ENCODE data around the gene NFIA. TPM values are rescaled to one million over a fixed set of nuclear protein-coding genes. Genes with fewer than 3 reads are reported as not detected.

NFIA gene
- total RNA-seq, 1 donor from 2014 or later = 66.6 TPM

DNA sequence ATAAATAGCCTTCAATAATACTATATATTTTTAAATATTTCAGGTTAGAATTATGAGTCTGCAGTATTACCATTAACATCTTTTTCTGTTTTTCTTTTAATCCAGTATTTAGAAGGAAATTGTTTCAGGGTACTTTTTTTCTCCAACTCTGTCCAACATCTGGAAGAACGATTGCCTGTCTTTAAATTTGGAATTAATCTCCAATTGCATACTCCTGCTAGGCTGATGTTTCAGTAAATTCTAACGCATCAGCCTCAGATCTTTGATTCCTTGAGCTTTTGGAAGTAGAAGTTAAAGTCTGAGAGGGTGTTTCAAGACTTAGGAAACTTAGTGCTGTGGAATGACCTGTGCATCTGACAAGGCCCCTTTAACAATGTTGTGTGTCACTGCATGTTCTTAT is 20.3 kb downstream of the NFIA start:
- intact Hi-C loops (cut with DNase I) = no loop called here
- H3K27ac ChIP-seq = no peak overlapping the region
- H3K36me3 ChIP-seq = no peaks in the 10 kb centered on the region
- ATAC-seq (no peak), DNase-seq (no peak)
- TF ChIP-seq, protein P1, sequence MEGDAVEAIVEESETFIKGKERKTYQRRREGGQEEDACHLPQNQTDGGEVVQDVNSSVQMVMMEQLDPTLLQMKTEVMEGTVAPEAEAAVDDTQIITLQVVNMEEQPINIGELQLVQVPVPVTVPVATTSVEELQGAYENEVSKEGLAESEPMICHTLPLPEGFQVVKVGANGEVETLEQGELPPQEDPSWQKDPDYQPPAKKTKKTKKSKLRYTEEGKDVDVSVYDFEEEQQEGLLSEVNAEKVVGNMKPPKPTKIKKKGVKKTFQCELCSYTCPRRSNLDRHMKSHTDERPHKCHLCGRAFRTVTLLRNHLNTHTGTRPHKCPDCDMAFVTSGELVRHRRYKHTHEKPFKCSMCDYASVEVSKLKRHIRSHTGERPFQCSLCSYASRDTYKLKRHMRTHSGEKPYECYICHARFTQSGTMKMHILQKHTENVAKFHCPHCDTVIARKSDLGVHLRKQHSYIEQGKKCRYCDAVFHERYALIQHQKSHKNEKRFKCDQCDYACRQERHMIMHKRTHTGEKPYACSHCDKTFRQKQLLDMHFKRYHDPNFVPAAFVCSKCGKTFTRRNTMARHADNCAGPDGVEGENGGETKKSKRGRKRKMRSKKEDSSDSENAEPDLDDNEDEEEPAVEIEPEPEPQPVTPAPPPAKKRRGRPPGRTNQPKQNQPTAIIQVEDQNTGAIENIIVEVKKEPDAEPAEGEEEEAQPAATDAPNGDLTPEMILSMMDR (IDR thresholded peaks at IDR 0.05) = no peak
- H3K9me3 ChIP-seq = no peaks in the 10 kb centered on the region
- no peak overlapping the region for H3K4me3 ChIP-seq
- no peaks in the 10 kb centered on the region for H3K27me3 ChIP-seq
- H3K4me1 ChIP-seq = peaks cover 13% of the 10 kb centered on the region

DNA sequence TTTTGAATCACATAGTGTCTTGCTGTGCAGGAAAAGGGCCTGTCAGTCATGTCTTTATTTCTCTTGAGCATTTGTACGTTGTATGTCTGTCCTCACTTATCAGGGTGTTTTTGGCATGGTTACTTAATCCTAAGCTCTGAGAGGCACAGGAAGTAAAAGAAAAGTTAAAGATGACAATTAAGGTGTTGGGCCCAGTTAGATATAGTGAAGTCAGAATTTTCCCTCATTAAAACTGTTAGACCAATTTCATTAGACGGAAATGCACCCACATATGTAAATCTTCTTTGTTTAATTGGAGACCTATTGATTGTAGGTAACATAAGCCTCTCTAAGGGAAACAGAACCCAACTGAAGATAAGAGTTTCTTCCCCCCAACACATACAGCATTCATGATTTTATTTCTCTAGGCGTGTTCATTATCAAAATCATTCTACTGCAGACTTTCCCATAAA is 21.9 kb downstream of the NFIA start:
- Histone ChIP-seq H3K36me3 (no peaks in the 10 kb centered on the region), H3K4me1 (peaks cover 13% of the 10 kb centered on the region), H3K27ac (no peak overlapping the region), H3K4me3 (no peak overlapping the region), H3K9me3 (no peaks in the 10 kb centered on the region), H3K27me3 (no peaks in the 10 kb centered on the region)
- intact Hi-C loops (cut with DNase I) = no loop called here
- TF ChIP-seq, protein P1 (IDR thresholded peaks at IDR 0.05) = no peak
- no peak for DNase-seq
- ATAC-seq = no peak

DNA sequence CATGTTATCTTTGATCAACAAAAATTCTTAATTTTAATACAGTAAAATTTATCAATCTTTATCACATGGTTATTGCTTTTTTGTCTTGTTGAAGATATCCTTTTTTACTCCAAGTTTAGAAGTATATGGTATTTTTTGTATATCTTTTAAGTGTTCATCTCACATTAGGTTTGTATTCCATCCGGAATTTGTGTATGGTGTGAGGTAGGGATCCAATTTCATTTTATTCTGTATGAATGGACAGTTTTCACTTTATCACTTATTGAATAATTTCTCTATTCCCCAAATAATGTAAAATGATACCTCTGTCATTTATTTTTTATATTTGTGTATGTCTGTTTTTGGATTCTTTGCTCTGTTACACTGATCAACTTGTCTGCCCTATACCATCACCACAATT is 25.3 kb downstream of the NFIA start:
- DNase-seq (no peak), ATAC-seq (no peak)
- intact Hi-C loops (cut with DNase I) = no loop called here
- TF ChIP-seq, protein P1 (IDR thresholded peaks at IDR 0.05) = no peak
- Histone ChIP-seq H3K4me1 (peaks cover 23% of the 10 kb centered on the region), H3K27me3 (no peaks in the 10 kb centered on the region), H3K36me3 (no peaks in the 10 kb centered on the region), H3K27ac (no peak overlapping the region), H3K9me3 (no peaks in the 10 kb centered on the region), H3K4me3 (no peak overlapping the region)

DNA sequence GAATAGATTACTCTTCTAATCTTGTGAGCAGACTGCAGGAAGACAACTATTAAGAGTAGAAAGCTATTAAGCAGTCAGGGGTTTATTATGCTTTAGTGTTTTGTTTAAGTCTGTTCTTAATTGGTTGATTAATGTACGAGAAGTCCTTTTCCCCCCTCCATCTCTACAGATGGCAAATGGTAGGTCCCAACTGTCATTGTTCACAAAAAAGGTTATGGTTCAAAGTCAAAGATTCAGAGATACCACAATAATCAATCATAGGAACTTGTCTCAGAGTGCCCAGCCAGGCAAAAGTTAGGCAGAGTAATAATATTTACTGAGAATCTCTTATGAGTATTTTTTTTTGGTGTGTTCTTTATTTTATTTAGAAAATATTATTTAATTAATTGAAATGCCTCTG is 26.8 kb downstream of the NFIA start:
- peaks cover 13% of the 10 kb centered on the region for H3K4me1 ChIP-seq
- intact Hi-C loops (cut with DNase I) = no loop called here
- H3K27ac ChIP-seq = no peak overlapping the region
- H3K27me3 ChIP-seq = no peaks in the 10 kb centered on the region
- H3K4me3 ChIP-seq = no peak overlapping the region
- no peaks in the 10 kb centered on the region for H3K9me3 ChIP-seq
- no peak for ATAC-seq
- no peak for DNase-seq
- TF ChIP-seq, protein P1 (IDR thresholded peaks at IDR 0.05) = no peak
- H3K36me3 ChIP-seq = no peaks in the 10 kb centered on the region

DNA sequence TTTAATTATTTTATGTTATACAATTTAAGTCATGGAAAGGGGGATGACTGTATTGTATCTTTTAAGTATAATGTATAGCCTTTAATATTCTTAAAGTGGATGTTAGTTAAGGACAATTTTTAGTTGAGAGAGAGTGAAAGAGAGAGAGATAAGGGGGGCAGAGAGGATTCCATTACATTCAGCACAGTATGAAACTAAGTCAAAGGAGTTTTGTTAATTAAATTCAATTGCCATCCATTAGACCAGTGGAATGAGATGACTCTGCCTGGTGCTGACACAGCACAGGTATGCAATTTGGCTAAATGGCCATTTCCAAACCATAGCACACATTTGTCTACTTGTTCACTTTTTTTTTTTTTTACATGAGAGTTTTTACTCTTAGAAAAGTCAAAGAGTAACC is 27.5 kb downstream of the NFIA start:
- Histone ChIP-seq H3K9me3 (no peaks in the 10 kb centered on the region), H3K4me1 (peaks cover 13% of the 10 kb centered on the region), H3K4me3 (no peak overlapping the region), H3K36me3 (no peaks in the 10 kb centered on the region), H3K27me3 (no peaks in the 10 kb centered on the region), H3K27ac (no peak overlapping the region)
- intact Hi-C loops (cut with DNase I) = no loop called here
- DNase-seq (no peak), ATAC-seq (no peak)
- TF ChIP-seq, protein P1 (IDR thresholded peaks at IDR 0.05) = no peak

DNA sequence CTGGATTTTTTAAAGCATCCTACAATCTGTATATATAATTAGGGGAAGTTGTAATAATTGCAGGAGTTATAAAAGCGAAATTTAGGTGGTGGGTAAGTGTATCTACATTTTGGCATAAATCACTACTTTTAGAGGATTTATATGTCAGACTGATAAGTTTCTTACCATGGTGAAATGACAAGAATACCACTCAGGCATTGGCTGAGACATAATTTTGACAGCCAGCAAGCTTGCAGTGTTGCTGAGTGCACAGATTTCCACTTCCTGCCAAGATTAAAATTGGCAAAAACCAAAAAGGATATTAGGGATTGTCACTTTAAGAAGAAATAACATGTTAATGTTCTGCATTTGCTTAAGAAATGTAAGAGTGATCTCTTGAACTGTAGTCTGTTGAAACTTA is 28.2 kb downstream of the NFIA start:
- DNase-seq = no peak
- intact Hi-C loops (cut with DNase I) = no loop called here
- Histone ChIP-seq H3K27ac (no peak overlapping the region), H3K9me3 (no peaks in the 10 kb centered on the region), H3K36me3 (no peaks in the 10 kb centered on the region), H3K27me3 (no peaks in the 10 kb centered on the region), H3K4me1 (peaks cover 13% of the 10 kb centered on the region), H3K4me3 (no peak overlapping the region)
- no peak for ATAC-seq
- TF ChIP-seq, protein P1 (IDR thresholded peaks at IDR 0.05) = no peak
